Peyer's patch (tissue), 4 donors: ENCODE data around the gene FBXO31. TPM values are rescaled to one million over a fixed set of nuclear protein-coding genes. Genes with fewer than 3 reads are reported as not detected.

ENCODE experiments used
- DNase-seq, 3 donors: peaks; one replicate each; pipeline ENCODE4 v3.0.0-alpha.2; 2017 to 2019
- H3K27ac ChIP-seq, 4 donors: fragments of 200-600 bp; sonication (generic); one replicate each; pipeline ENCODE4 v1.5.1; 2016 to 2019
- H3K27me3 ChIP-seq, 2 donors: fragments of 200-600 bp; sonication (generic); one replicate each; pipeline ENCODE4 v1.5.1; 2019
- H3K36me3 ChIP-seq, 3 donors: fragments of 200-600 bp; sonication (generic); one replicate each; pipeline ENCODE4 v1.5.1; 2016 to 2019
- H3K4me1 ChIP-seq, 4 donors: fragments of 200-600 bp; sonication (generic); one replicate each; pipeline ENCODE4 v1.5.1; 2016 to 2019
- H3K4me3 ChIP-seq, 4 donors: fragments of 200-600 bp; sonication (generic); 1 replicate in 3 of 4; 2 replicates in 1 of 4; pipeline ENCODE4 v1.5.1; 2016 to 2019; ENCODE audit warnings: mild to moderate bottlenecking in 1 of 4
- H3K9me3 ChIP-seq, 4 donors: fragments of 200-600 bp; sonication (generic); one replicate each; pipeline ENCODE4 v1.5.1; 2016 to 2019; ENCODE audit warnings: mild to moderate bottlenecking in 1 of 4
- POLR2A ChIP-seq, 2 donors: fragments of 450-650 bp; IDR thresholded peaks; one replicate each; pipeline ENCODE4 v1.5.1; 2017; ENCODE audit warnings: antibody characterized with exemption in 2 of 2, mild to moderate bottlenecking in 2 of 2, moderate library complexity in 2 of 2
- total RNA-seq, 4 donors: library from RNA; depleted of rRNA; stranded (reverse); fragments of >200 nt; gene quantifications; one replicate each; pipeline ENCODE4 v1.1.0, GENCODE V29; 2016
- TF ChIP-seq, protein P1 (sequence below), 6 experiments: fragments of 450-650 bp in 4 of 6; fragments of 200-600 bp in 2 of 6; sonication (generic) in 1 of 6; IDR thresholded peaks; one replicate each; pipeline ENCODE4 v1.5.1; 2017 to 2019; ENCODE audit warnings: antibody characterized with exemption in 6 of 6, mild to moderate bottlenecking in 3 of 6, moderate library complexity in 1 of 6

Gene FBXO31, protein sequence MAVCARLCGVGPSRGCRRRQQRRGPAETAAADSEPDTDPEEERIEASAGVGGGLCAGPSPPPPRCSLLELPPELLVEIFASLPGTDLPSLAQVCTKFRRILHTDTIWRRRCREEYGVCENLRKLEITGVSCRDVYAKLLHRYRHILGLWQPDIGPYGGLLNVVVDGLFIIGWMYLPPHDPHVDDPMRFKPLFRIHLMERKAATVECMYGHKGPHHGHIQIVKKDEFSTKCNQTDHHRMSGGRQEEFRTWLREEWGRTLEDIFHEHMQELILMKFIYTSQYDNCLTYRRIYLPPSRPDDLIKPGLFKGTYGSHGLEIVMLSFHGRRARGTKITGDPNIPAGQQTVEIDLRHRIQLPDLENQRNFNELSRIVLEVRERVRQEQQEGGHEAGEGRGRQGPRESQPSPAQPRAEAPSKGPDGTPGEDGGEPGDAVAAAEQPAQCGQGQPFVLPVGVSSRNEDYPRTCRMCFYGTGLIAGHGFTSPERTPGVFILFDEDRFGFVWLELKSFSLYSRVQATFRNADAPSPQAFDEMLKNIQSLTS
- 100 to 1,000 TPM; 135 to 207 (median 191) TPM for total RNA-seq

DNA sequence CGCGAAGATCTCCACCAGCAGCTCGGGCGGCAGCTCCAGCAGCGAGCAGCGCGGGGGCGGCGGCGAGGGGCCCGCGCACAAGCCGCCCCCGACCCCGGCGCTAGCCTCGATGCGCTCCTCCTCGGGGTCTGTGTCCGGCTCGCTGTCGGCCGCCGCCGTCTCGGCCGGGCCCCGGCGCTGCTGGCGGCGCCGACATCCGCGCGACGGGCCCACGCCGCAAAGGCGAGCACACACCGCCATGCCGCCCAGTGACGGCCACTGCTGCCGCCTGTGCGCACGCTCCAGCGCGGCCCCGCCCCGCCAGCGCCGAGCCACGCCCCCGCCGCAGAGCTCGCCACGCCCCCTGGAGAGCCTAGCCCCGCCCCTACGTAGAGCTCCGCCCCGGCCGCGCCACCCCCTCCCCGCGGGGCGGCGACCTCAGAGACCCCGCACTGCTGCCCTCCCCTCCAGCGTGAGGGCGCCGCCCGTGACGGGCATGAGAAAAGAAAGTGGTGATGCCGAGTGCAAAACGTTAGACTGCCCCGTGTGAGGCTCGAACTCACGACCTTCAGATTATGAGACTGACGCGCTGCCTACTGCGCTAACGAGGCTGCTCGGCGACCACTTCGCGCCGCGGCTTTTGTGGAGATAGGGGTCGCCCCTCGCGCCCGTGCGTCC, at the start of gene FBXO31:
Gene FBXO31, minus strand, starts transcription at position 272 of the 657 bp plus-strand sequence. Its CDS starts 32 bp downstream, at position 240.
- Histone ChIP-seq H3K27me3 (no peaks in the 10 kb centered on the region), H3K4me1 (peaks cover 0 to 47% (median 21%) of the 10 kb centered on the region in 4 donors), H3K36me3 (no peaks in the 10 kb centered on the region), H3K4me3 (peak within 1 kb of the TSS; percentile 52 to 93 (median 84)), H3K27ac (peak within 1 kb of the TSS; percentile 85 to 94 (median 90)), H3K9me3 (no peaks in the 10 kb centered on the region)
- DNase-seq: peak; percentile 84 to 94 (median 93)
- TF ChIP-seq, protein P1, sequence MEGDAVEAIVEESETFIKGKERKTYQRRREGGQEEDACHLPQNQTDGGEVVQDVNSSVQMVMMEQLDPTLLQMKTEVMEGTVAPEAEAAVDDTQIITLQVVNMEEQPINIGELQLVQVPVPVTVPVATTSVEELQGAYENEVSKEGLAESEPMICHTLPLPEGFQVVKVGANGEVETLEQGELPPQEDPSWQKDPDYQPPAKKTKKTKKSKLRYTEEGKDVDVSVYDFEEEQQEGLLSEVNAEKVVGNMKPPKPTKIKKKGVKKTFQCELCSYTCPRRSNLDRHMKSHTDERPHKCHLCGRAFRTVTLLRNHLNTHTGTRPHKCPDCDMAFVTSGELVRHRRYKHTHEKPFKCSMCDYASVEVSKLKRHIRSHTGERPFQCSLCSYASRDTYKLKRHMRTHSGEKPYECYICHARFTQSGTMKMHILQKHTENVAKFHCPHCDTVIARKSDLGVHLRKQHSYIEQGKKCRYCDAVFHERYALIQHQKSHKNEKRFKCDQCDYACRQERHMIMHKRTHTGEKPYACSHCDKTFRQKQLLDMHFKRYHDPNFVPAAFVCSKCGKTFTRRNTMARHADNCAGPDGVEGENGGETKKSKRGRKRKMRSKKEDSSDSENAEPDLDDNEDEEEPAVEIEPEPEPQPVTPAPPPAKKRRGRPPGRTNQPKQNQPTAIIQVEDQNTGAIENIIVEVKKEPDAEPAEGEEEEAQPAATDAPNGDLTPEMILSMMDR (IDR thresholded peaks at IDR 0.05): peak in 1 of 6 experiments; percentile 17
- TF ChIP-seq POLR2A (IDR thresholded peaks at IDR 0.05): peak; percentile 61 to 94

DNA sequence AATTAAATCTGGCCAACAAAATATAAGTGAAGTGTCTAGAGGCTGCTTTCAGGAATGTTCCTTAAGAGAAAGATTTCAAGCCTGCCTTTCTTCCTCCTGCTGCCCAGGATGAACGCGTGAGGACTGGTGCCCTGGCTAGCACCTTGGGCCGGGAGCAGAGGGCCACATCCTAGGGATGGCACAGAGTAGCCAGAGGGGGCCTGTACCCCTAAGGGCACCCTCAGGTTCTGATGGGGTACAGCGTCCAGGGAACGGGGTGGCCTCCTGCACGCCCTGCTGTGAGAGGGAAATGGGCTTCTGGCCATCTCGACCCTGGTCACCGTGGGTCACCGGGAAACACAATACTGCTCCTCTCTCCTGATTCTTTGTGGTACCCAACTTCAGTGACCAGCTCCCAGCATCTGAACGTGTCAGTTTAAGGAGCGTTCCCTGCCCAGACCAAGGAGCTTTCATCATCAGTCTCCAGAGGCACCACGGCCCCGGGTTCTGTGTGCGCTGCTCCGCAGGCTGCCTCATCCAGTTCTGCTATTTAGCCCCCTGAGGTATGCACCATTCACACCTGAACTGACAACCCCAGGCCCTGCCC, 48.8 kb upstream of the FBXO31 start:
- DNase-seq: no peak
- Histone ChIP-seq H3K36me3 (peaks cover 0 to 42% (median 0%) of the 10 kb centered on the region in 3 donors), H3K9me3 (no peaks in the 10 kb centered on the region), H3K27ac (no peak overlapping the region), H3K4me3 (no peak overlapping the region), H3K27me3 (no peaks in the 10 kb centered on the region), H3K4me1 (peaks cover 0 to 21% (median 0%) of the 10 kb centered on the region in 4 donors)
- TF ChIP-seq, protein P1 (IDR thresholded peaks at IDR 0.05): no peak
- TF ChIP-seq POLR2A (IDR thresholded peaks at IDR 0.05): no peak

DNA sequence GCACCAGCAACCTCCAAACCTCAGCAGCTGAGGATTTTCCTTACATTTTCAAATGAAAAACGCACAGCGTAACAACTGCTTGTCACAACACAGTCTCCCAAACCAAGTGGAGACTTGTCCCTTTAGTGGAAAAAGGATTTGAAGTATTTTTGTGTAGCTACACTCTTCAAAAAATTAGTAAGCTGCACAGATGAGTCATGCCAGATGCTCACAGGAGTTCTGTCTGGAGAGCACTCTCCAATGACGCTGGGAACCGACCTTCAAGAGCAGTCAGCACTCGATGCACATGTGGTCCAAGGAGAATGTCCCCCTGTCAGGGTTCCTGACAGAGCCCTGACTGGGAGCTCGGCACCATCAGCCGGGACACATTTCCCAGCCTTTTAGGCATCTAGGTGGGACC, 48.4 kb upstream of the FBXO31 start:
- Histone ChIP-seq H3K27ac (no peak overlapping the region), H3K4me3 (no peak overlapping the region), H3K4me1 (peaks cover 0 to 19% (median 0%) of the 10 kb centered on the region in 4 donors), H3K36me3 (peaks cover 0 to 45% (median 0%) of the 10 kb centered on the region in 3 donors), H3K27me3 (no peaks in the 10 kb centered on the region), H3K9me3 (no peaks in the 10 kb centered on the region)
- DNase-seq: no peak
- TF ChIP-seq POLR2A (IDR thresholded peaks at IDR 0.05): no peak
- TF ChIP-seq, protein P1 (IDR thresholded peaks at IDR 0.05): no peak

DNA sequence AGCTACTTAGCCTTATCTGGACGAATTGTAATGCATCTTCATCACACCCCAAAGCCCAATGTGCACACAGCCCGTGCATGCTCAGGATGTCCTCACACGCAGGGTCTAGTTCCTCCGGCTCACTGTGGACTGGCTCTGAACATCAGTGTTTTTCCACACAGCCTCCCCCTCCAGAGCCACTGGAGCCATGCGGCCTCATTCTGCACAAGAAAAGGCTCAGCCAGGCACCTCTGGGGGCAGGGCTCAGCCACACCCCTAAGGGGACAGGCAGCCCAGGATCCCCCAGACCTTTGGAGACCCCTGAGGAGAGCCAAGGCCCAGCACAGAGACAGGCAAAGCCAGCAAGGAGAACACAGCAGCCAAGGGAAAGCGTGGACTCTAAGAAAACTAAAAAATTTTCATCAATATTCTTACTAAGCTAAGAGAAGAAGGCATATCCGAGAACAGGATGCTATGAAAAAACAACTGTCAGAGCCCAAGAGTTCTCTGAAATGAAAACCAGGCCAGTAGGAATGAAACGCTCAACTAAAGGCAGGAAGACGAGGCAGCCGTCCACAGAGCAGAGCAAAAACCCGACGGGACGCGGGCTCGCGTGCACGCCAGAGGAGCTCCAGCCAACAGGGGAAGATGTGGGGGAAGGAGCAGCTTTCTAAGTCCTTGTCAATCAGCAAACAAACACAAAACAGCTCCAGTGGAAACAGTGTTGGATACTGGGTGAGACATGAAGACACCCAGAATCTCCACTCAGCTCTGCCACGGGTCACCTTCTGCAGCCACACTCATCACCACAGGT, 43.0 kb upstream of the FBXO31 start:
- TF ChIP-seq, protein P1 (IDR thresholded peaks at IDR 0.05): no peak
- TF ChIP-seq POLR2A (IDR thresholded peaks at IDR 0.05): no peak
- H3K4me1 ChIP-seq: no peaks in the 10 kb centered on the region
- no peak for DNase-seq
- no peak overlapping the region for H3K27ac ChIP-seq
- no peak overlapping the region for H3K4me3 ChIP-seq
- H3K9me3 ChIP-seq: no peaks in the 10 kb centered on the region
- peaks cover 0 to 79% (median 0%) of the 10 kb centered on the region in 3 donors for H3K36me3 ChIP-seq
- H3K27me3 ChIP-seq: no peaks in the 10 kb centered on the region

DNA sequence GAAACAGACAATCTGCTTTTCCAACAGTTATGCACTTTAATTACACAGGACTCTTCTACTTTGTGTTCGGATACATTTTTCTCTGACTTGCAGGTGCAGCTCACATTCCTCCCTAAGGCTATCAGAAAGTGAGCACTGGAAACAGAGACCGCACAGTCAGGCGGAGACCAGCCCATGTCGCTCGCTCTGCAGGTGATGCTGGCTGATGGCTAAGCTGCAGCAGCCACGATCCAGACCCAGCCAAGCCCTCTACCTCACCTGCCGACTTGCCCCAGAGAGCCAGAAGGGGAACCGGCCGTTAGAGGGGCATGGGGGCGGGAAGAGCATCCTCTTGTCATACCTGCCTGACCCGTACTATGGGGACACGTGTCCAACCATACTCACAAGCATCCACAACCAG, 42.4 kb upstream of the FBXO31 start:
- TF ChIP-seq, protein P1 (IDR thresholded peaks at IDR 0.05): no peak
- TF ChIP-seq POLR2A (IDR thresholded peaks at IDR 0.05): no peak
- DNase-seq: no peak
- Histone ChIP-seq H3K36me3 (peaks cover 0 to 85% (median 0%) of the 10 kb centered on the region in 3 donors), H3K27ac (no peak overlapping the region), H3K9me3 (no peaks in the 10 kb centered on the region), H3K4me3 (no peak overlapping the region), H3K27me3 (no peaks in the 10 kb centered on the region), H3K4me1 (no peaks in the 10 kb centered on the region)
